Endothelial cell of umbilical vein (primary cell): ENCODE measurements around the gene NR3C1. TPM values are rescaled to one million over a fixed set of nuclear protein-coding genes. Genes with fewer than 3 reads are reported as not detected.

Experiments used
- BruUV-seq: library from RNA; stranded (reverse); fragments of 400-500 nt; replicated peaks from 2 replicates; lab custom pipeline; 2021; lab: Mats Ljungman, UMichigan
- CTCF ChIA-PET: fragments of 300-600, 350-600 bp; sonication (Branson Sonifier 250); formaldehyde crosslinking; loops from one replicate; lab custom pipeline; 2021; ENCODE audit warnings: antibody characterized with exemption, inconsistent platforms; lab: Charles Lee
- POLR2A ChIA-PET: fragments of 300-600, 350-600 bp; sonication (Branson Sonifier 250); formaldehyde crosslinking; loops from one replicate; lab custom pipeline; 2021; ENCODE audit warnings: antibody characterized with exemption, inconsistent platforms; lab: Charles Lee
- DNase-seq: peaks from one replicate; pipeline ENCODE4 v3.0.0-alpha.2; 2011; ENCODE audit warnings: low read depth, low spot score
- FAIRE-seq: peaks from 2 replicates; lab custom pipeline; 2011; peaks lifted over from hg19 to GRCh38; lab: Jason Lieb, UNC
- H2AFZ ChIP-seq: 2 replicates; pipeline ENCODE4 v1.6.0; 2012; ENCODE audit warnings: low read depth, low read length, control low read depth, inconsistent platforms
- H3K27ac ChIP-seq: 2 replicates; pipeline ENCODE4 v1.5.1; 2011; ENCODE audit warnings: low read depth, mild to moderate bottlenecking, control low read depth, low read length, moderate library complexity; ENCODE audit not compliant: insufficient read depth
- H3K27me3 ChIP-seq, 2 experiments: 2 replicates each; pipeline versions ENCODE4 v1.6.0 to v1.6.1; 2011; ENCODE audit warnings: low read length in 2 of 2, mixed read lengths in 1 of 2; ENCODE audit not compliant: control insufficient read depth in 2 of 2, insufficient read depth in 2 of 2
- H3K36me3 ChIP-seq, 2 experiments: 2 replicates in 1 of 2; 3 replicates in 1 of 2; pipeline ENCODE4 v1.5.1; 2011; ENCODE audit warnings: low read length in 2 of 2, mild to moderate bottlenecking in 1 of 2, moderate library complexity in 1 of 2; ENCODE audit not compliant: control insufficient read depth in 2 of 2, insufficient read depth in 2 of 2; ENCODE audit errors: extremely low read depth in 1 of 2
- H3K4me1 ChIP-seq: 3 replicates; pipeline ENCODE4 v1.5.1; 2011; ENCODE audit warnings: mild to moderate bottlenecking, low read length; ENCODE audit not compliant: control insufficient read depth, insufficient read depth; ENCODE audit errors: extremely low read depth
- H3K4me2 ChIP-seq: 2 replicates; pipeline ENCODE4 v1.6.1; 2011; ENCODE audit warnings: low read length, control low read depth, mixed read lengths; ENCODE audit not compliant: insufficient read depth
- H3K4me3 ChIP-seq, 3 experiments: fragments of 200-600 bp in 1 of 3; sonication (generic), shearing (Covaris generic) in 1 of 3; replicated peaks in 1 of 3; 2 replicates each; pipeline ENCODE4 v1.5.1; 2011 to 2016; ENCODE audit warnings: control low read depth in 3 of 3, low read length in 3 of 3, mild to moderate bottlenecking in 2 of 3, inconsistent platforms in 1 of 3, low read depth in 1 of 3, moderate library complexity in 1 of 3; ENCODE audit not compliant: insufficient read depth in 1 of 3
- H3K79me2 ChIP-seq: 2 replicates; pipeline ENCODE4 v1.6.0; 2012; ENCODE audit warnings: low read length, inconsistent platforms; ENCODE audit not compliant: control insufficient read depth, insufficient read depth
- H3K9ac ChIP-seq: replicated peaks from 2 replicates; pipeline ENCODE3; 2011; ENCODE audit warnings: low read length, control low read depth; ENCODE audit not compliant: insufficient read depth; ENCODE audit errors: extremely low read depth
- H3K9me1 ChIP-seq: replicated peaks from 3 replicates; pipeline ENCODE4 v1.6.0; 2011; ENCODE audit warnings: mild to moderate bottlenecking, low read length; ENCODE audit not compliant: control insufficient read depth, insufficient read depth; ENCODE audit errors: extremely low read depth
- H3K9me3 ChIP-seq: replicated peaks from 2 replicates; pipeline ENCODE4 v1.5.1; 2012; ENCODE audit warnings: low read length, inconsistent platforms; ENCODE audit not compliant: control insufficient read depth, insufficient read depth
- H4K20me1 ChIP-seq: replicated peaks from 2 replicates; pipeline ENCODE3; 2011; ENCODE audit warnings: mild to moderate bottlenecking, low read length; ENCODE audit not compliant: control insufficient read depth, insufficient read depth; ENCODE audit errors: extremely low read depth
- EZH2 ChIP-seq: IDR thresholded peaks from 2 replicates; pipeline ENCODE4 v1.6.1; 2012; ENCODE audit warnings: borderline replicate concordance, low read depth, mild to moderate bottlenecking, moderate library complexity, low read length, inconsistent platforms; ENCODE audit not compliant: severe bottlenecking
- FOS ChIP-seq: IDR thresholded peaks from 2 replicates; pipeline ENCODE4 v1.6.1; 2011; ENCODE audit warnings: mild to moderate bottlenecking, low read length, moderate library complexity, borderline replicate concordance; ENCODE audit not compliant: insufficient read depth
- GATA2 ChIP-seq: IDR thresholded peaks from 2 replicates; pipeline ENCODE4 v1.7.0; 2011; ENCODE audit warnings: low read depth, mild to moderate bottlenecking, moderate library complexity, mixed read lengths, low read length; ENCODE audit not compliant: insufficient read length, insufficient read depth
- JUN ChIP-seq: IDR thresholded peaks from 2 replicates; pipeline ENCODE4 v1.6.1; 2011; ENCODE audit warnings: borderline replicate concordance, low read depth; ENCODE audit not compliant: insufficient read length, insufficient read depth
- MYC ChIP-seq: IDR thresholded peaks from one replicate; pipeline ENCODE4 v1.6.1; 2011; ENCODE audit warnings: mild to moderate bottlenecking, low read depth, low read length
- POLR2A ChIP-seq: IDR thresholded peaks from 2 replicates; pipeline ENCODE4 v1.6.1; 2012; ENCODE audit warnings: low read depth, mild to moderate bottlenecking, control low read depth, low read length
- POLR2AphosphoS5 ChIP-seq: IDR thresholded peaks from 2 replicates; pipeline ENCODE4 v1.6.1; 2012; ENCODE audit warnings: low read depth, mild to moderate bottlenecking, control low read depth, low read length, moderate library complexity; ENCODE audit not compliant: insufficient read depth
- dilution Hi-C: fragments of 300-500 bp; cut with MboI; formaldehyde crosslinking; loops from one replicate; pipeline ENCODE4 v1.15.0; 2019; ENCODE audit warnings: low sequenced_read_pairs; ENCODE audit not compliant: extremely low pct_ligation_motif_present
- intact Hi-C: fragments of 100-400 bp; cut with micrococcal nuclease; formaldehyde crosslinking; loops from one replicate; pipeline ENCODE4 v1.10.0; 2022
- polyA plus RNA-seq, 4 experiments: library from polyadenylated mRNA; depleted of rRNA in 3 of 4; stranded (reverse) in 3 of 4; unstranded in 1 of 4; fragments of >200 nt; gene quantifications; 2 replicates each; pipeline versions ENCODE4 v1.2.1 to v1.2.3, GENCODE V29; 2011 to 2012; ENCODE audit warnings: missing spikeins in 1 of 4
- total RNA-seq: library from RNA; stranded (reverse); gene quantifications from 2 replicates; pipeline ENCODE4 v1.2.3, GENCODE V29; 2021
- TF ChIP-seq, protein P1 (sequence below): IDR thresholded peaks from 2 replicates; pipeline ENCODE4 v1.6.1; 2011; ENCODE audit not compliant: insufficient read depth, insufficient read length
- TF ChIP-seq, protein P2 (sequence below), 2 donors: IDR thresholded peaks; 1 replicate in 1 of 2; 2 replicates in 1 of 2; pipeline ENCODE4 v1.5.1; 2011; ENCODE audit warnings: low read length in 2 of 2, mild to moderate bottlenecking in 2 of 2, moderate library complexity in 2 of 2, control low read depth in 1 of 2, inconsistent platforms in 1 of 2, low read depth in 1 of 2; ENCODE audit not compliant: insufficient read depth in 1 of 2; ENCODE audit errors: extremely low read depth in 1 of 2

The NR3C1 gene
- total and polyA plus RNA-seq, 2 donors (not counting 3 experiments of a cell fraction or from before 2014, with no cell fraction given), result 4.1 to 17.0 TPM

DNA sequence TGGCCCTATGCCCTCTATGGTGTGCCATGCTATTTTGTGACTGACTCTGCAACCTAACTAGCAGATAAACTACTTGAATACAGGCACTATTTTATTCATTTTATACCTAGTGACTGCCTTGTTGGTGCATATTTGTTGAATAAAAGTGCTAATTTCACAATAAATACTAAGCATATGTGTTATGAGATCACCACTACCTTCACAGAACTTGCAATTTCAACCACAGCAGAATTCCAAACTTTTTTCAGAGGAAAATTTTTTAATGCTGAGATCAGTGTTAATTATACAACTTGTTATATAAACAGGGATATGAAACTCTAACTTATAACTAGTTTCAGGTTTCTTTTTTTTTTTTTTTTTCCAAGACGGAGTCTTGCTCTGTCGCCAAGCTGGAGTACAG, 94.8 kb downstream of the NR3C1 start:
- Histone ChIP-seq H3K9me1 (no peaks in the 10 kb centered on the region), H4K20me1 (no peaks in the 10 kb centered on the region), H3K36me3 (peaks cover 0 to 3% of the 10 kb centered on the region in 2 experiments), H3K9me3 (no peaks in the 10 kb centered on the region), H3K4me2 (no peak overlapping the region), H3K27ac (no peak overlapping the region), H3K27me3 (no peaks in the 10 kb centered on the region), H3K9ac (no peak overlapping the region), H3K4me1 (peaks cover 38% of the 10 kb centered on the region), H2AFZ (no peak overlapping the region), H3K4me3 (no peak overlapping the region), H3K79me2 (no peaks in the 10 kb centered on the region)
- no TSS peak for BruUV-seq
- POLR2A ChIA-PET, result no interaction called here
- DNase-seq (no peak), FAIRE-seq (no peak)
- CTCF ChIA-PET, result no interaction called here
- dilution Hi-C loops (no loop called here), intact Hi-C loops (no loop called here)
- no peak for TF ChIP-seq POLR2AphosphoS5
- TF ChIP-seq GATA2, result no peak
- no peak for TF ChIP-seq JUN
- TF ChIP-seq MYC, result no peak
- TF ChIP-seq, protein P1, sequence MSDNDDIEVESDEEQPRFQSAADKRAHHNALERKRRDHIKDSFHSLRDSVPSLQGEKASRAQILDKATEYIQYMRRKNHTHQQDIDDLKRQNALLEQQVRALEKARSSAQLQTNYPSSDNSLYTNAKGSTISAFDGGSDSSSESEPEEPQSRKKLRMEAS, result no peak
- TF ChIP-seq FOS, result no peak
- no peak for TF ChIP-seq EZH2
- no peak for TF ChIP-seq POLR2A
- TF ChIP-seq, protein P2, sequence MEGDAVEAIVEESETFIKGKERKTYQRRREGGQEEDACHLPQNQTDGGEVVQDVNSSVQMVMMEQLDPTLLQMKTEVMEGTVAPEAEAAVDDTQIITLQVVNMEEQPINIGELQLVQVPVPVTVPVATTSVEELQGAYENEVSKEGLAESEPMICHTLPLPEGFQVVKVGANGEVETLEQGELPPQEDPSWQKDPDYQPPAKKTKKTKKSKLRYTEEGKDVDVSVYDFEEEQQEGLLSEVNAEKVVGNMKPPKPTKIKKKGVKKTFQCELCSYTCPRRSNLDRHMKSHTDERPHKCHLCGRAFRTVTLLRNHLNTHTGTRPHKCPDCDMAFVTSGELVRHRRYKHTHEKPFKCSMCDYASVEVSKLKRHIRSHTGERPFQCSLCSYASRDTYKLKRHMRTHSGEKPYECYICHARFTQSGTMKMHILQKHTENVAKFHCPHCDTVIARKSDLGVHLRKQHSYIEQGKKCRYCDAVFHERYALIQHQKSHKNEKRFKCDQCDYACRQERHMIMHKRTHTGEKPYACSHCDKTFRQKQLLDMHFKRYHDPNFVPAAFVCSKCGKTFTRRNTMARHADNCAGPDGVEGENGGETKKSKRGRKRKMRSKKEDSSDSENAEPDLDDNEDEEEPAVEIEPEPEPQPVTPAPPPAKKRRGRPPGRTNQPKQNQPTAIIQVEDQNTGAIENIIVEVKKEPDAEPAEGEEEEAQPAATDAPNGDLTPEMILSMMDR (IDR thresholded peaks at IDR 0.05; ENCODE audit: extremely low read depth in 1 of 2, insufficient read depth in 1 of 2, low read depth in 1 of 2, low read length in 2 of 2), result no peak
